ENCODE results near the gene TAOK1. TPM values are rescaled to one million over a fixed set of nuclear protein-coding genes. Genes with fewer than 3 reads are reported as not detected.

TAOK1 gene
- total and polyA plus RNA-seq, 9 of the 15 experiments (the other 6 are each of a cell fraction or from before 2014, with no cell fraction given), result 3.2 to 33.1 (median 16.5) TPM

GRCh38 chr17:29557085-29557738, 167.0 kb downstream of the TAOK1 start (continued):
- TF ChIP-seq NFIC (IDR thresholded peaks at IDR 0.05) (peak; percentile 74), PBX2 (CRISPR knock-in tag; IDR thresholded peaks at IDR 0.05; ENCODE audit: low read depth) (no peak), PBX2 (tag; conservative IDR thresholded peaks at IDR 0.05; ENCODE audit: low read depth) (peak; percentile 74), NCOA2 (IDR thresholded peaks at IDR 0.05; ENCODE audit: partially characterized antibody in 2 of 2) (no peak), STAT5A (IDR thresholded peaks at IDR 0.05; ENCODE audit: borderline replicate concordance, low read length) (peak; percentile 76), ZNF316 (IDR thresholded peaks at IDR 0.05) (peak; percentile 70; the same call in 1 of the 2 replicates), MEIS2 (IDR thresholded peaks at IDR 0.05; ENCODE audit: partially characterized antibody) (peak; percentile 94), ZNF318 (IDR thresholded peaks at IDR 0.05; ENCODE audit: borderline replicate concordance in 1 of 2, low read depth in 1 of 2) (0 out of 4 replicates have a peak, but pooled peaks of 1 of the 2 experiments have one; percentile 29), HMBOX1 (IDR thresholded peaks at IDR 0.05) (0 out of 2 replicates have a peak, but pooled peaks have one; percentile 3), KLF16 (IDR thresholded peaks at IDR 0.05) (peak; percentile 70), RCOR1 (IDR thresholded peaks at IDR 0.05; ENCODE audit: borderline replicate concordance in 1 of 2, low read depth in 2 of 2, low read length in 2 of 2) (peak in 1 of 2 experiments; percentile 97; a peak in 2 of 4 replicates), GATA2 (CRISPR knock-in tag; IDR thresholded peaks at IDR 0.05) (peak; percentile 25; the same call in 1 of the 2 replicates), POLR2AphosphoS5 (IDR thresholded peaks at IDR 0.05; ENCODE audit: control insufficient read depth, insufficient read depth, low read depth, low read length) (peak; percentile 75), MCM5 (IDR thresholded peaks at IDR 0.05; ENCODE audit: low read depth) (no peak), C11orf30 (IDR thresholded peaks at IDR 0.05; ENCODE audit: low read depth) (peak; percentile 76)

Data from K562 (cell line).